Frontal cortex (tissue), 4 donors: Measurements from ENCODE around the gene PPIL4. TPM values are rescaled to one million over a fixed set of nuclear protein-coding genes. Genes with fewer than 3 reads are reported as not detected.

Experiments used
- DNase-seq, 2 donors: peaks; one replicate each; pipeline ENCODE4 v3.0.0; 2012; ENCODE audit warnings: low spot score in 2 of 2
- FAIRE-seq: peaks from 2 replicates; lab custom pipeline; 2012; peaks lifted over from hg19 to GRCh38; lab: Jason Lieb, UNC
- total RNA-seq: library from RNA; depleted of rRNA; stranded (reverse); fragments of >200 nt; gene quantifications from one replicate; pipeline ENCODE4 v1.2.3, GENCODE V29; 2014
- donor health status: control.
- donor health status: control.
- donor health status: control.

The PPIL4 gene
- total RNA-seq, 1 donor from 2014 or later = 35.1 TPM

DNA sequence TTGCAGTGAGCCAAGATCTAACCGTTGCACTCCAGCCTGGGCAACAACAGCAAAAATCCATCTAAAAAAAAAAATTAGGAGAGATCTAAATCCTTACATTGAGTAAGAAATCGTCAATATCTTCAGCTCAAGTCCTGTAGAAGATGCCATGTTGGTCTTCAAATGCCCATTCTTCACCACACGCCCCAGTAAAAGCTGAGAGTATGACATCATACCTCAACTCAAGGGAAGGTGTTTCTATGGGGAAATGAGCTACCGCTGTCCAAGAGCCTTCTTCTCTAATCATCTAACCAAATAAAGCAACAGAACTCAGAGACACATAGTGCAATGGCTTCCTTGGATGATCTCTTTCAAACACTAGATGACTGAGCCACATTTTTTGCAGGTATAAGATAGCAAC lies 58.5 kb downstream of the PPIL4 start:
- DNase-seq (no peak), FAIRE-seq (no peak)

DNA sequence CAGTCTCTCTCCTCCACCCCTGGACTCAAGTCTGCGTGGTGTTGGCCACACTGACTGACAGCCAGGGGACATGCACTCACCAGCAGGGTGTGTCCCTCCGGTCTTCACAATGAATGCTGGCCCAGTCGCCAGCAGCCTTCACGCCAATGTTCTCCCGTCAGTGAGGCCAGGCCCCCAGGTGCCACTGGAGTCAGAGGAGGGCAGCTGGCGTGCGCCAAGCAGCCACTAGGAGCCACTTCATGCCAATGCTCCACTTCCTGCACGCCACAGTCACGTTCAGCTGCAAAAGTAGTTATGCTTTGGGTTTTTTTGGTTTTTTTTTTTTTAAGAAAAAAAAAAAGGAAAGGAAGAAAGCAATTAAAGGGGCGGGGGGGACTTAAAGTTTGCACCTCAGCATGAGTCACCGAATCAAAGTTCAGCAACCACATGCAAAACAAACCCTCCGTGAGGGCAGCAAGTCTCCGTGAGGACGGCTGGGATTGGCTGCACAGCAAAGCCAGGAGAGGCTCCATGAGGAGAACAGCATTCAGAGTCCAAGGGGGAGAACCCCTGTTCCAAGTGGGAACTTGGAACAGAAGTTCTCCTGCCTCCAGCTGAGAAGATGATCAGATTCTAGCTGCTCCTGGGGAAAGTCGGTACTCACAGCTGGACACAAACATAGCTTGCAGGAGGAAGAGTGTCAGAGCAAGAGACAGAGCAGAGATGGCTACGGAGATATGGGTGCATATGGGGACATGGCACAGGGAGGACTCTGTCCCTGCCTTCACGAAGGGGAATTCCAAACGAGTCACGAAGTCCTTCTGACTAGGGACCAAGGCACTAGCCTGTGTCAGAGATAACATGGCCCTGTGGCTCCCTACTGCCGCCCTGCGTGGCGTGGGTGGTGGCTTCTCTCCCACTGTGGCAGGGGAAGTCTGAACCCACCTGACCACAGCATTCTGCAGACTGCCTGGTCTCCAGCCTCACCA lies 60.8 kb downstream of the PPIL4 start, which contains the start of gene ZC3H12D:
ZC3H12D (minus strand) TSS at position 282 of the 968 bp plus-strand sequence. CDS start 10,471 bp downstream, outside the sequence.
- no peak for DNase-seq
- FAIRE-seq = no peak

DNA sequence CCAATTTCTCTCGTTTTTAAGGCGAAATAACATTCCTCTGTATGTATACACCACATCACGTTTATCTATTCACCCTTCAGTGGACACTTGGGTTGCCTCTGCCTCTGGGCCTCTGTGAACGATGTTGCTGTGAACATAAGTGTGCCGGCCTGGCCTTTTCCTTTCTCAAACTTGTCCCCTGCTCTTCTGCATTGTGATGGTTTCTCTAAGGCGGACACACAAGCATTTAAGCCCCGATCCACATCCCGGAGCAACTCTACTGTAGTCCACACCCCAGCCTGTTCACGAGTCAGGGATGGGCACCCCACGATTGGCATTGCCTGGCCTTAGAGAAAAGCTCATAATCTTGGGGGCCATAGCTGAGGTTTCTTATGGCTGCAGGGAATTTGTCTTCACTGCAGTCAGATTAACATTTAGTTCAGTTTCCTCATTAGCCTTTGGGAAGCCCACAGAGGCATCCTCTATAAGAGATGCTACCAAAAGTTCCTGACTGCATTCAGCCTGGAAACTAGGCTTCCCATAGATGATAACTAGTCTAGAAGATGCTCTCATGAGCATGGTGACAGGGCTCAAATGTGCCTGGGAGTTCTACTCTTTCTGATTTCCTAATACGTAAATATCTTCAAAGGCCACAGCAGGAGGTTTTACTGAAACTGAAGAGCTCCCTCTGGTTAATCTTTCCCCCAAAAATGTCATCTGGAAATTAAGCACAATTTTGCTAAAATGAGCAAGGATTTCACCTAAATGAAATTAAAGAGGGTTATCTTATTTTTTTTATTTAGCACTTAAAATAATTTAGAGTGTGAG lies 61.8 kb downstream of the PPIL4 start:
- FAIRE-seq = no peak
- no peak for DNase-seq

DNA sequence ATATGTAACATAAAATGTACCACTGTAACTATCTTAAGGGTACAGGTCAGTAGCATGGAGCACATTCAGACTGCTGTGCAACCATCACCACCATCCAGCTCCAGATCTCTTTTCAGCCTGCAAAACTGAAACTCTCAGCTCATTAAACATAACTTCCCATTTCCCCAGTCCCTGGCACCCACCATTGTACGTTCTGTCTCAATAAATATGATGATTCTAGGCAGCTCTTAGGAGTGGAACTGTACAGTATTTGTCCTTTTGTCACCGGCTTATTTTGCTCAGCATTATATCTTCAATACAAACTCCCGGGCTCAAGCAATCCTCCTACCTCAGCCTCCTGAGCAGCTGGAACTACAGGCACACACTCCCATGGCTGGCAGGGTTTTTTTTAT lies 62.5 kb downstream of the PPIL4 start:
- FAIRE-seq = no peak
- no peak for DNase-seq

- FAIRE-seq (no peak), DNase-seq (no peak)
Observed at GRCh38 chr6:149482545-149483333, 63.1 kb downstream of the PPIL4 start.

- DNase-seq (no peak), FAIRE-seq (no peak)
Observed at GRCh38 chr6:149480502-149481280, 65.2 kb downstream of the PPIL4 start.

GRCh38 chr6:149478631-149479314 lies 67.1 kb downstream of the PPIL4 start:
- FAIRE-seq = no peak
- no peak for DNase-seq

DNA sequence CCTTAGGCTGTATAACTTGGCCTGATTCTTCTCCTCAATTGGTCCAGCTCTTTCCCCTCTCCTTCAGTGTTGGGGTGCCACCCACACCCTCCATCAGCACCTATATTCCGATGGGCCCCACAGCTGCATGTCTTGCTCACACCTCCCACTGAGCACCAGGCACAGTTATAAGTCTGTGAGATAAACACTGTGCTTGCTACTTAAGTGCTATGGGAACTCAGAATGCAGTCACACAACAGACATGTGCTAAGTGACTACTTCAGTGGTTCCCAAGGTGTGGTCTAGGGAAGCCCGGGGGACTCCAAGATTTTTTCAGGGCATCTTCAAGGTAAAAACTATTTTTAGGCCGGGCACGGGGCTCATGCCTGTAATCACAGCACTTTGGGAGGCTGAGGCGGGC lies 68.3 kb downstream of the PPIL4 start:
- FAIRE-seq (no peak), DNase-seq (no peak)

- DNase-seq = no peak
- FAIRE-seq = no peak
Observed at GRCh38 chr6:149476789-149477455, 68.9 kb downstream of the PPIL4 start.

- DNase-seq = no peak
- FAIRE-seq = no peak
Observed at GRCh38 chr6:149474108-149474935, 71.5 kb downstream of the PPIL4 start.

DNA sequence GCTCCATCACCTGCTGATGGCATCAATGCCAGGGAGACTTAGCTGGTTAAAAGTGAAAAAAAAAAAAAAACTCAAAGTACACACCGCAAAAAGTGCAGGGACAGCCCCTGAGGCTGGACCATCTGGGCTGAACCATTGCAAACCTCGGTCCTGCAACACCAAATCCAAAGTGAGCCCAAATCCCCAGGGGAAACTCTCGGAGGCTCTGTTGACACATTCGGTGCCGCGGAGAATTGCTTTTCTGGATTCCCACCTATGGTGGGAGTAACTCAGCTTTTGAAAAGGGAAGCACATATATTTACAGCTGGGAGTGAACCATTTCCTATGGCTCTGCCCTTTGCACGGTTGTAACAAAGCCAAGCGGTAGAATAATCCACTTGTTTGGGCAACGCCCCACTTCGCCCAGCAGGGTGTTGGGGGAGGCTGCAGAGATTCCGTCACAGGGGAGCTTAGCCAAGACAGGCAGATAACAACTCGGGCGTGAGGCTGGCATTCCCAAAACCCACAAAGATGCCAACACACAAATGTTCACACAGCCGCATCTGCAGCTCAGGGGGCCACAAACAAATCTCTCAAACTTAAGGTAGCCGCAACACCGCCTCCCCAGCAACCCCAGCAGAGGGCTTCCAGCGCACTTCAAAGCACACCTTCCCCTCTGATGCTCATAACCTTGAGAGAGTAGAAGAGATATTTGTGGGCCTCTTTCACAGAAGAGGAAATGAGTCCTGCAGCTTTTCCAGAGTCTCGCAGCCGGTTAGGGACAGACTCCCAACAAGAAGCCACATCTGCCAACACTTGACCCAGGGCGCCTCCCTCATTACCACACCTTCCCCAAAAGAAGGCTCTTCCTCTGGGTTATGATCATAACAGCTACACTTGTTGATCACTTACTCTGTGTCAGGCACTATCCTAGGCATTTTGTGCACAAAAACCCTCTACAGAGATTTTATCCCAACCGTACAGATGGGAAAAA lies 72.5 kb downstream of the PPIL4 start:
- DNase-seq = peak in 1 of 2 donors; percentile 32

DNA sequence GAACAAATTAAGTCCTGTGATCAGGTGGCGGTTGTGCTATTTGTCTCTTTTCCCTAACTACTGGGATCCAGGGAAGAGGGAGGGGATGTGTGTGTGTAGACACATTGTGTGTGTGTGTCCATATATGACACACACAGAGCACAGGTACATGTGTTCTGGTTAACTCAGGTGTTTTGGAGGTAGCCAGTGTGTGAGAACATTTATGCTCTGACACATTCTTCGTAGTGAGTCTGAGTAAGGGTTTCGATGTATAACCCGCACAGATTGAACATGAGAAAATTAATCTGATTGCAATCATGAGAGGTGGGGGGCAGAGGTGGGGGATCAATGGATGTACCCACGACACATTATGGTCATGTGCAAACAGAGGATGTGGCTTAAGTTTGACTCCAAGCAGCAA lies 73.6 kb downstream of the PPIL4 start:
- FAIRE-seq (no peak), DNase-seq (no peak)

More for the DNA sequence above, 72.5 kb downstream of the PPIL4 start:
- no peak for FAIRE-seq

GRCh38 chr6:149471801-149472200 lies 74.0 kb downstream of the PPIL4 start:
- no peak for FAIRE-seq
- no peak for DNase-seq

DNA sequence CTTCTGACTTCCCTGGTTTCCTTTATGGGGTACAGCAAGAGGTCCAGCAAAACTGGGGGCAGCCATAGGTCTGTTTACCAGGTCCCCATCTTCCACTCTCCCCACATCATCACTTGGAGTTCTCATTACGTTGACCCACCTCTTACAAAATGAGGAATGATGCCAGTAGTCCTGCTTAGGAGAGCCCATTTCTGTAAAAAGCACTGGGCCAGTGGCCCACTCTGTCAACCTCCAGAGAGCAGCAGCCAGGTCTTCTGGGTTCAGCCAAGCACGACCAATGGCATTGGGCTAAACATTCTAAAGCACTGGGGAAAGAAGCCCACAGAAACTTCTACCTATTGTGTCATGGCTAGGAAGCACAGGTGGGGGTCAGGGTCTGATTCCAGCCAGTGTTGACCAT lies 74.9 kb downstream of the PPIL4 start:
- no peak for FAIRE-seq
- no peak for DNase-seq

GRCh38 chr6:149468179-149468578 lies 77.7 kb downstream of the PPIL4 start:
- FAIRE-seq (no peak), DNase-seq (no peak)

DNA sequence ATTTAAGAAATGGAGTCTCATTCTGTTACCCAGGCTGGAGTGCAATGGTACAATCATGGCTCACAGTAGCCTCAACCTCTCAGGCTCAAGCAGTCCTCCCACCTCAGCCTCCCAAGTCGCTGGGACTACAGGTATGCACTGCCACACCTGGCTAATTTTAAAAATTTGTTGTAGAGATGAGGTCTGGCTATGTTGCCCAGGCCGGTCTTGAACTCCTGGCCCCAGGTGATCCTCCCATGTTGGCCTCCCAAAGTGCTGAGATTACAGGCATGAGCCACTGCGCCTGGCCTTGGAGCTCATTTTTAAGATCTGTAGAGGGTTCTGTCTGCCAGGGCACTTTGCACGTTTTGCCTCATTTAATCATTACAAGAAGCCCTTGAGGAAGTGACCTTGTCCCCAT lies 78.6 kb downstream of the PPIL4 start:
- FAIRE-seq = no peak
- DNase-seq = no peak
